NCI-H748 (cell line): ENCODE measurements around the gene SPACA5.
"Not testable (repeated sequence)": the region's sequence is repeated elsewhere in the genome, so short reads cannot be mapped to it uniquely, and the experiment has no call there.

Experiments used
- DNase-seq: peaks from one replicate; lab custom pipeline; 2025; ENCODE audit not compliant: unreplicated experiment; lab: John Stamatoyannopoulos, UW

SPACA5 gene

DNA sequence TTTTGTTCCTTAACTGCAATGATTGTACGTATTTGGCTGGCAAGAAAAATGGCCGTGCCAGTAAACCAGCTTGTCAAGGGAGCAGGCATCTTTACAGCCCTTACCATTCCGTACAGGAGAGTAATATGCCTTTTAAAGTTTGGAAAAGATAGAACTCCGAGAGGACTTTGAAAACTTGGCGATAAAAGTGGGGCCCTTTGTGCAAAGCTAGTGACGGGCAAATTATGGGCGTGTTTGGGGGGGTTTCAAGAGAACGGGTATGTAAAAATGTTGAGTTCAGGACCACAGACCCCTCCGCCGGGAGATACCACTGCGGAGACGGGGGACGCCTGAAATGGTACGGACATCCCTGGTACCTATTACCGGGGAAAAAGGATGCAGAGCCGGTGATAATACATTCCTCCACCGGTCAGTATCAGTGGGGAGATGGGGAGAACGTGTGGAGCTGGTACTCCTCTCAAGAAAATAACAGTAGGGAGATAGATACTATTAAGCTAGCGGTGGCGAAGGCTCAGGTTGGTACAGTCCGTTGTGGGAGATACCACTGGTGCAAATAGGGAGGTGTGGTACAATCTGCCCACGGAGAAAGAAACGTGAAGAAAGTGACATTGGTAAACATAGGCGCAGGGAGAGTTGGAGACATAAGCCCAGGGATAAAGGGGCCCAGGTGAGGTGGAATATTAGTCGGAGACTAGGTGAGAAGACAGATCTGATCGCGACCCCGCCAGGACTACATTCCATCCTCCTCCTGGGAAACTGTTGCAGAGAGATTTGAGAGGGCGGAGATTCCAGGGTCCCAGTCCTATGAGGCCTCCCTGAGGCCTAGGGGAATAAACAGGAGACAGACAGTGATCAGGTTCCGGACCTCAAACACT lies 14.5 kb downstream of the SPACA5 start:
- peak; percentile 81 for DNase-seq

DNA sequence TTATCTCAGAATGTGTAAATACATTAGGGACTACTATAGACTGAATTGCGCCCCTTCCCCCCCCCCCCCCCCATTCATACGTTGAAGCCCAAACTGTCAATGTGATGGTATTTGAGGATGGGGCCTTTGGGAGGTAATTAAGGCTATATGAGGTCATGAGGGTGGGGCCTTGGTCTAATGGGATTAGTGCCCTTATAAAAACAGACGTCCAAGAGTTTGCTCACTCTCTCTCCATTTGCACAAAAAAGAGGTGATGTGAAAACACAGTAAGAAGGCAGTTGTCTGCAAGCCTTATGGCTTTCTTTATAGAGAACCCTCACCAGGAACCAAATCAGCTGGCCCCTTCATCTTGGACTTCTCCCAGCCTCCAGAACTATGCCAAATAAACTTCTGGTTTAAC lies 15.3 kb downstream of the SPACA5 start:
- no peak for DNase-seq

GRCh38 chrX:48022738-48023137 lies 15.9 kb downstream of the SPACA5 start:
- no peak for DNase-seq

- peak; percentile 70 for DNase-seq
Measured at GRCh38 chrX:48025561-48025960, 18.8 kb downstream of the SPACA5 start.

DNA sequence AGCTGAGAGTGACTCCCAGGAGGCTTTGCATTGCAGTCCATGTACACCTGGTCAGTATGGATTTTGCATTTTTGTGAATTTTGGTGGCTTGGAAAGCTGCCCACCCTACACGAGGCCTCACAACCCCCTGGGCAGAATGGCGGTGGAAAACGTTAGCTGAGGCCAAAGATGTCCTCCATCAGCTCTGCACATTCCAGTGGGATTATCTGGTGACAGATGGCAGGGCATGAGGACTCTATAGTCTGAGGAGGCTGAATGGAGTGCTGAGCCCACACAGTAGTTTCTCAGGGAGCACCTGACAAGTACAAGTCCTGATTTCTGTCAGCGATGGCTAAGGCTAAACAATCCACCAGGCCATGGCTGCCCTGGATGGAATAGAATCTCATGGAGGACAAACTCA lies 20.8 kb downstream of the SPACA5 start:
- DNase-seq: not testable (repeated sequence)

- DNase-seq: no peak
Measured at GRCh38 chrX:48028091-48028490, 21.3 kb downstream of the SPACA5 start.

- DNase-seq: no peak
Measured at GRCh38 chrX:48030237-48030636, 23.4 kb downstream of the SPACA5 start.

GRCh38 chrX:48030641-48031173 lies 23.9 kb downstream of the SPACA5 start:
- DNase-seq: not testable (repeated sequence)

- no peak for DNase-seq
Measured at GRCh38 chrX:48035891-48036290, 29.1 kb downstream of the SPACA5 start.

GRCh38 chrX:48043056-48043455 lies 36.3 kb downstream of the SPACA5 start:
- DNase-seq: no peak

DNA sequence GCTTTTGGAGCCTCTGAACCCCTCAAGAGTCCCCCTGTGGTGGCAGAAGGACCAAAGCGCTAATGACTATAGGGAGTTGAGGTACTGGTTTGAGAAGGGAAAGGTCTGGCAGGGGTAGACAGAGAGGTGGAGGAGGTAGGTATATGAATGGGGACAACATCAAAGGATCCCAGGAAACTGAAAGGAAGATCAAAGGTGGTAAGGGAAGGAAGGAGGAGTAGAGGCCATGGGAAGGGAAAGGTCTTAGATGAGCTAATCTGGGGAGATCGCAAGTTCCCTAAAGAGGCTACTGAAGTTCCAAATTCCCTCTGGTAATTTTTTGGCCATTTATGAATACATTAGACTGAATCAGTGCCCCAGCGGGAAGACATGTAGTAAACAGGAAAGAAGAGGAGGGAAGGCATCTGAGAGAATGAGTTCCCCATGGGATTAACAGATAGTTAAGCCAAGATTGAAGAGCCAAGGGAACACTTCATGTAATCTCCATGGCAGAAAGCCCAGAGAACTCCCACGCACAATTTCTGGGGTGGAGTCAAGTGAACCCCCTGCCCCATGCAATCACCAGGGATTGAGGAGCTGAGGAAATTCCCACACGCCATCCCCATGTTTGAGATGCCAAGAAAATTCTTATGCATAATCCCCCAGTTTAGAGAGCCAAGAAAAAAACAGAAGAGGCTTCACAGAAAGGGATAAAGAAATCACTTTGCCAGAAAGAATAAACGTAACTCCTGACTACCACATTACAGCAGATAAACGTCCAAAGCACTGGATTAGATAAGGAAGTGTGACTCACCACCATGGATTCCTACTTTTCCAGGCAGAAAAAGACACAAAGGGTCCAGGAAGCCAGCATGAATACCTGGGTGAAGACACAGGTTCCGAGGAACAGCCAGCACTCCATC lies 38.9 kb downstream of the SPACA5 start:
- DNase-seq: no peak

DNA sequence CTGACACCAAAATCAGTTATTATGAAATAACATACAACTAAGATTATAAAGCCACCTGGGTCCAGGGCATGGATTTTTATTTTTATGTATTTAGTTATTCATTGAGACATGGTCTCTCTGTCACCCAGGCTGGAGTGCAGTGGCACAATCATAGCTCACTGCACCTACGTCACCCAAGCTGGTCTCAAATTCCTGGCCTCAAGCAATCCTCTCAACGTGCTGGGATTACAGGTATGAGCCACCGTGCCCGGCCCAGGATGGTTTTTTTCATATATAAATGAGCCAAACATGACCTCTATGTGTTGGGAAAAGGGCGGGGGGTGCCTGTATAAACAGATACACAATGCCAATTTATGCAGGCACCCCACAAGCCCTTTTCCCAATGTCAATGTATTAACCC lies 40.1 kb downstream of the SPACA5 start:
- no peak for DNase-seq

DNA sequence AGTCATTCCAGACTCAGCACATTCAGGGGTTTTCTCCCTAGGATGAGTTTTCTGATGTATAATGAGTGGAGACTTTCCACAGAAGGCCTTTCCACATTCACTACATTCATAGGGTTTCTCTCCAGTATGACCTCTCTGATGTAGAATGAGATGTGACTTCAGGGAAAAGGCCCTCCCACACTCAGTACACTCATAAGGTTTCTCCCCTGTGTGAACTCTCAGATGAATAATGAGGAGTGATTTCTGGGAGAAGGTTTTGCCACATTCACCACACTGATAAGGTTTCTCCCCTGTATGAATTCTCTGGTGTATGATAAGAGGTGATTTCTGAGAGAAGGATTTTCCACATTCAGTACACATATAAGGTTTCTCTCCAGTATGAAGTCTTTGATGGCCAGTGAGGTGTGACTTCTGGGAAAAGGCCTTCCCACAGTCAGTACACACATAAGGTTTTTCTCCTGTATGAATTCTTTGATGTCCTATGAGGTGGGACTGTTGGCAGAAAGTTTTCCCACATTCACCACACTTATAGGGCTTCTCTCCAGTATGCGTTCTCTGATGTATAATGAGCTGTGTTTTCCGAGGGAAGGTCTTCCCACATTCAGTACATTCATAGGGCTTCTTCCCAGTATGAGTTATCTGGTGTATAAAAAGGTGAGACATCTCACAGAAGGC lies 52.0 kb downstream of the SPACA5 start:
- DNase-seq: no peak

DNA sequence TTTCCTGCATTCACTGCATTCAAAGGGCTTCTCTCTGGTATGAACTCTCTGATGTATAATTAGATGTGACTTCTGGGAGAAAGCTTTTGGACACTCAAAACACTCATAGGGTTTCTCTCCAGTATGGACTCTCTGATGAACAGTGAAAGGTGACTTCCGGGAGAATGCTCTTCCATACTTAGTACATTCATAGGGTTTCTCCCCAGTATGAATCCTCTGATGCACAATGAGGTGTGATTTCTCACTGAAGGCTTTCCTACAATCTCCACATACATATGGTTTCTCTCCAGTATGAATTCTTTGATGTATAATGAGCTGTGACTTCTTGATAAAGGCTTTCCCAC lies 52.5 kb downstream of the SPACA5 start:
- DNase-seq: no peak
